Transverse colon (tissue), 4 donors: ENCODE results near the gene SPOUT1. TPM values are rescaled to one million over a fixed set of nuclear protein-coding genes. Genes with fewer than 3 reads are reported as not detected.

Source experiments
- DNase-seq: peaks from one replicate; pipeline ENCODE4 v3.0.0-alpha.2; 2019
- H3K27ac ChIP-seq, 4 donors: fragments of 200-600 bp; sonication (generic); 2 replicates each; pipeline ENCODE4 v1.5.1; 2016 to 2018; ENCODE audit warnings: inconsistent platforms in 4 of 4
- H3K27me3 ChIP-seq: fragments of 200-600 bp; sonication (generic); 2 replicates; pipeline ENCODE4 v1.5.1; 2017; ENCODE audit warnings: inconsistent platforms
- H3K36me3 ChIP-seq, 4 donors: fragments of 200-600 bp; sonication (generic); 2 replicates each; pipeline ENCODE4 v1.5.1; 2017 to 2019; ENCODE audit warnings: inconsistent platforms in 4 of 4
- H3K4me1 ChIP-seq, 4 donors: fragments of 200-600 bp; sonication (generic); 2 replicates each; pipeline ENCODE4 v1.5.1; 2017 to 2020; ENCODE audit warnings: inconsistent platforms in 4 of 4
- H3K4me3 ChIP-seq, 4 donors: fragments of 200-600 bp; sonication (generic); 1 replicate in 1 of 4; 2 replicates in 3 of 4; pipeline versions ENCODE4 v1.5.1 to v1.6.1; 2017 to 2019; ENCODE audit warnings: inconsistent platforms in 4 of 4
- H3K9me3 ChIP-seq, 2 donors: fragments of 200-600 bp; sonication (generic); 2 replicates each; pipeline ENCODE4 v1.5.1; 2017 to 2019; ENCODE audit warnings: inconsistent platforms in 2 of 2
- CTCF ChIP-seq, 5 experiments: fragments of 200-600 bp in 3 of 5; fragments of 450-650 bp in 2 of 5; sonication (generic) in 3 of 5; IDR thresholded peaks; 1 replicate in 2 of 5; 2 replicates in 3 of 5; pipeline ENCODE4 v1.5.1; 2016 to 2017; ENCODE audit warnings: antibody characterized with exemption in 5 of 5, inconsistent platforms in 3 of 5, mild to moderate bottlenecking in 2 of 5, moderate library complexity in 1 of 5
- EP300 ChIP-seq: sonication (generic); formaldehyde crosslinking; IDR thresholded peaks from one replicate; pipeline ENCODE4 v1.6.1; 2017; ENCODE audit warnings: antibody characterized with exemption, low read depth
- POLR2A ChIP-seq: fragments of 450-650 bp; IDR thresholded peaks from one replicate; pipeline ENCODE4 v1.6.1; 2016; ENCODE audit warnings: antibody characterized with exemption, mild to moderate bottlenecking, moderate library complexity
- POLR2AphosphoS5 ChIP-seq, 3 donors: sonication (generic); formaldehyde crosslinking; IDR thresholded peaks; one replicate each; pipeline ENCODE4 v1.6.1; 2016; ENCODE audit warnings: antibody characterized with exemption in 3 of 3
- WGBS, 2 donors: methylation state at CpG; one replicate each; pipeline ENCODE4 v1.1.5; 2018; ENCODE audit warnings: low coverage in 1 of 2; 5-methylcytosine and 5-hydroxymethylcytosine counted together
- in situ Hi-C, 4 donors: fragments of 200-750 bp; cut with MboI; loops; one replicate each; pipeline versions ENCODE4 v1.15.0 to v1.15.1; 2017; ENCODE audit warnings: low sequenced_read_pairs in 3 of 4, low pct_ligation_motif_present in 1 of 4, low pct_unique_long_range_greater_than_20kb in 1 of 4
- intact Hi-C: fragments of 100-400 bp; cut with DNase I; formaldehyde crosslinking; loops from one replicate; pipeline ENCODE4 v1.15.1; 2023; ENCODE audit warnings: low total_unique reads
- total RNA-seq, 4 donors: library from RNA; depleted of rRNA; stranded (reverse); fragments of >200 nt; gene quantifications; one replicate each; pipeline ENCODE4 v1.1.0, GENCODE V29; 2016

Gene SPOUT1
- total RNA-seq, 4 donors from 2014 or later, result 19.5 to 48.3 (median 26.6) TPM

- Histone ChIP-seq H3K9me3 (no peaks in the 10 kb centered on the region), H3K27ac (no peak overlapping the region), H3K27me3 (no peaks in the 10 kb centered on the region), H3K4me1 (no peaks in the 10 kb centered on the region), H3K4me3 (no peak overlapping the region), H3K36me3 (peaks cover 0 to 26% (median 4%) of the 10 kb centered on the region in 4 donors)
- no peak for DNase-seq
- TF ChIP-seq EP300, result no peak
- TF ChIP-seq POLR2A, result no peak
- TF ChIP-seq POLR2AphosphoS5 (IDR thresholded peaks at IDR 0.05), result no peak
- no peak for TF ChIP-seq CTCF (IDR thresholded peaks at IDR 0.05)
- WGBS, 2 donors, result 92% methylated on average over 3 of the region's 3 CpGs; no CpG with 5 or more reads in 1 of the 2 donors
- in situ Hi-C loops, result no loop called here
- intact Hi-C loops, result no loop called here
Measured at GRCh38 chr9:128808543-128808942, 21.1 kb downstream of the SPOUT1 start.

GRCh38 chr9:128807827-128808226 lies 21.8 kb downstream of the SPOUT1 start:
- Histone ChIP-seq H3K27me3 (no peaks in the 10 kb centered on the region), H3K4me1 (no peaks in the 10 kb centered on the region), H3K27ac (no peak overlapping the region), H3K9me3 (no peaks in the 10 kb centered on the region), H3K36me3 (peaks cover 0 to 31% (median 7%) of the 10 kb centered on the region in 4 donors), H3K4me3 (no peak overlapping the region)
- intact Hi-C loops, result no loop called here
- in situ Hi-C loops, result no loop called here
- no peak for TF ChIP-seq EP300
- no peak for TF ChIP-seq CTCF (IDR thresholded peaks at IDR 0.05)
- no peak for TF ChIP-seq POLR2A
- no peak for TF ChIP-seq POLR2AphosphoS5 (IDR thresholded peaks at IDR 0.05)
- WGBS, 2 donors, result 84% methylated on average over 14 of the region's 14 CpGs; no CpG with 5 or more reads in 1 of the 2 donors
- no peak for DNase-seq

- Histone ChIP-seq H3K27ac (no peak overlapping the region), H3K27me3 (no peaks in the 10 kb centered on the region), H3K4me1 (no peaks in the 10 kb centered on the region), H3K9me3 (no peaks in the 10 kb centered on the region), H3K36me3 (peaks cover 0 to 43% (median 12%) of the 10 kb centered on the region in 4 donors), H3K4me3 (no peak overlapping the region)
- WGBS, 2 donors, result 85% methylated on average over 14 of the region's 14 CpGs; no CpG with 5 or more reads in 1 of the 2 donors
- in situ Hi-C loops (no loop called here), intact Hi-C loops (no loop called here)
- no peak for DNase-seq
- TF ChIP-seq EP300 (no peak), CTCF (IDR thresholded peaks at IDR 0.05) (no peak), POLR2A (no peak), POLR2AphosphoS5 (IDR thresholded peaks at IDR 0.05) (no peak)
Measured at GRCh38 chr9:128805661-128806060, 23.9 kb downstream of the SPOUT1 start.

- H3K4me1 ChIP-seq, result no peaks in the 10 kb centered on the region
- no peak overlapping the region for H3K4me3 ChIP-seq
- intact Hi-C loops, result no loop called here
- DNase-seq, result no peak
- H3K27me3 ChIP-seq, result no peaks in the 10 kb centered on the region
- WGBS, 2 donors, result 90 to 93% methylated on average over 4 of the region's 4 CpGs
- TF ChIP-seq EP300 (no peak), CTCF (IDR thresholded peaks at IDR 0.05) (no peak), POLR2A (no peak), POLR2AphosphoS5 (IDR thresholded peaks at IDR 0.05) (no peak)
- in situ Hi-C loops, result no loop called here
- no peak overlapping the region for H3K27ac ChIP-seq
- H3K9me3 ChIP-seq, result no peaks in the 10 kb centered on the region
- peaks cover 0 to 57% (median 26%) of the 10 kb centered on the region in 4 donors for H3K36me3 ChIP-seq
Measured at GRCh38 chr9:128802482-128802881, 27.1 kb downstream of the SPOUT1 start.
